ENCODE measurements around the gene MFSD1. TPM values are rescaled to one million over a fixed set of nuclear protein-coding genes. Genes with fewer than 3 reads are reported as not detected.

MFSD1 gene
- total RNA-seq, 1 donor from 2014 or later: 77.6 TPM

Other genes with a start within 250 kb of the MFSD1 start
- gene MLF1, start 230.9 kb upstream of the MFSD1 start, total RNA-seq: 4.8 TPM in 2 replicates
- gene GFM1, start 157.5 kb upstream of the MFSD1 start, total RNA-seq: 81.1 and 103 TPM in 2 replicates
- gene LXN, start 129.4 kb upstream of the MFSD1 start, total RNA-seq: 36.7 and 46.4 TPM in 2 replicates
- 1.8 and 2.4 TPM in 2 replicates for gene RARRES1, start 69.6 kb upstream of the MFSD1 start, total RNA-seq

All from lung microvascular endothelial cell (primary cell).